HEK293 (cell line): ENCODE results near the gene SLC38A9.

Experiments
- CTCF ChIA-PET: fragments of 350-600 bp; formaldehyde crosslinking; extraction: SDS; loops from one replicate; lab custom pipeline; 2021; ENCODE audit warnings: antibody characterized with exemption; lab: Yijun Ruan, JAX
- POLR2A ChIA-PET: fragments of 300-600 bp; formaldehyde crosslinking; extraction: SDS; loops from one replicate; lab custom pipeline; 2020; ENCODE audit warnings: antibody characterized with exemption, inconsistent platforms; lab: Yijun Ruan, JAX
- H3K27ac ChIP-seq: fragments of 200-500 bp; sonication (Bioruptor generic); 2 replicates; pipeline ENCODE4 v1.5.1; 2014; ENCODE audit warnings: low read depth, low read length, control low read depth, inconsistent platforms; ENCODE audit errors: extremely low read depth
- H3K36me3 ChIP-seq, 2 experiments: fragments of 200-500 bp in 1 of 2; sonication (Bioruptor generic) in 1 of 2; 1 replicate in 1 of 2; 2 replicates in 1 of 2; pipeline ENCODE4 v1.5.1; 2014 to 2017; ENCODE audit warnings: inconsistent platforms in 2 of 2, low read length in 2 of 2; ENCODE audit not compliant: control insufficient read depth in 2 of 2, insufficient read depth in 1 of 2
- H3K4me1 ChIP-seq: fragments of 200-500 bp; sonication (Bioruptor generic); 2 replicates; pipeline ENCODE4 v1.5.1; 2014; ENCODE audit warnings: mild to moderate bottlenecking, low read length, inconsistent platforms; ENCODE audit not compliant: control insufficient read depth, insufficient read depth
- H3K4me3 ChIP-seq: 2 replicates; pipeline ENCODE4 v1.5.1; 2011; ENCODE audit warnings: low read depth, mild to moderate bottlenecking, control low read depth, low read length, moderate library complexity
- H3K9me3 ChIP-seq: fragments of 200-500 bp; sonication (Bioruptor generic); 2 replicates; pipeline ENCODE4 v1.5.1; 2014; ENCODE audit warnings: low read depth, low read length, inconsistent platforms; ENCODE audit not compliant: control insufficient read depth, insufficient read depth
- GLIS1 ChIP-seq: fragments of 450-650 bp; formaldehyde crosslinking; IDR thresholded peaks from 2 replicates; pipeline ENCODE4 v1.5.1; 2016; ENCODE audit warnings: missing biosample characterization, missing genetic modification characterization
- MYNN ChIP-seq: fragments of 450-650 bp; formaldehyde crosslinking; IDR thresholded peaks from 2 replicates; pipeline ENCODE4 v1.5.1; 2016; ENCODE audit warnings: missing biosample characterization, missing genetic modification characterization, borderline replicate concordance
- OSR2 ChIP-seq: fragments of 450-650 bp; formaldehyde crosslinking; IDR thresholded peaks from 2 replicates; pipeline ENCODE4 v1.5.1; 2016; ENCODE audit warnings: missing biosample characterization, missing genetic modification characterization
- SCRT1 ChIP-seq: fragments of 450-650 bp; formaldehyde crosslinking; IDR thresholded peaks from 2 replicates; pipeline ENCODE4 v1.5.1; 2016; ENCODE audit warnings: missing biosample characterization, missing genetic modification characterization, borderline replicate concordance
- SP7 ChIP-seq: fragments of 450-650 bp; formaldehyde crosslinking; IDR thresholded peaks from 2 replicates; pipeline ENCODE4 v1.5.1; 2016; ENCODE audit warnings: missing biosample characterization, missing genetic modification characterization
- ZBTB21 ChIP-seq: fragments of 450-650 bp; formaldehyde crosslinking; IDR thresholded peaks from 2 replicates; pipeline ENCODE4 v1.5.1; 2017; ENCODE audit warnings: missing biosample characterization, missing genetic modification characterization
- ZBTB6 ChIP-seq: fragments of 450-650 bp; formaldehyde crosslinking; IDR thresholded peaks from 2 replicates; pipeline ENCODE4 v1.5.1; 2017; ENCODE audit warnings: missing biosample characterization, missing genetic modification characterization
- ZNF132 ChIP-seq: fragments of 450-650 bp; formaldehyde crosslinking; IDR thresholded peaks from 2 replicates; pipeline ENCODE4 v1.5.1; 2017; ENCODE audit warnings: missing biosample characterization, missing genetic modification characterization, borderline replicate concordance
- ZNF133 ChIP-seq: fragments of 450-650 bp; formaldehyde crosslinking; IDR thresholded peaks from 2 replicates; pipeline ENCODE4 v1.5.1; 2016; ENCODE audit warnings: missing biosample characterization, missing genetic modification characterization
- ZNF138 ChIP-seq: fragments of 450-650 bp; formaldehyde crosslinking; IDR thresholded peaks from 2 replicates; pipeline ENCODE4 v1.5.1; 2016; ENCODE audit warnings: missing biosample characterization, missing genetic modification characterization, borderline replicate concordance
- ZNF174 ChIP-seq: fragments of 450-650 bp; formaldehyde crosslinking; IDR thresholded peaks from 2 replicates; pipeline ENCODE4 v1.5.0; 2017; ENCODE audit warnings: missing biosample characterization, mild to moderate bottlenecking, missing genetic modification characterization
- ZNF24 ChIP-seq: fragments of 450-650 bp; formaldehyde crosslinking; IDR thresholded peaks from 2 replicates; pipeline ENCODE4 v1.5.1; 2016; ENCODE audit warnings: missing biosample characterization, missing genetic modification characterization
- ZNF362 ChIP-seq: fragments of 450-650 bp; formaldehyde crosslinking; IDR thresholded peaks from 2 replicates; pipeline ENCODE4 v1.5.1; 2016; ENCODE audit warnings: missing biosample characterization, missing genetic modification characterization
- ZNF426 ChIP-seq: fragments of 450-650 bp; formaldehyde crosslinking; IDR thresholded peaks from 2 replicates; pipeline ENCODE4 v1.5.1; 2017; ENCODE audit warnings: missing biosample characterization, missing genetic modification characterization, mild to moderate bottlenecking, inconsistent platforms, moderate library complexity
- ZNF510 ChIP-seq: fragments of 450-650 bp; formaldehyde crosslinking; IDR thresholded peaks from 2 replicates; pipeline ENCODE4 v1.5.1; 2018; ENCODE audit warnings: mild to moderate bottlenecking, missing genetic modification characterization, missing biosample characterization; ENCODE audit not compliant: insufficient replicate concordance
- ZNF521 ChIP-seq: fragments of 450-650 bp; formaldehyde crosslinking; IDR thresholded peaks from 2 replicates; pipeline ENCODE4 v1.5.1; 2017; ENCODE audit warnings: missing biosample characterization, mild to moderate bottlenecking, missing genetic modification characterization
- ZNF621 ChIP-seq: fragments of 450-650 bp; formaldehyde crosslinking; IDR thresholded peaks from 2 replicates; pipeline ENCODE4 v1.5.1; 2017; ENCODE audit warnings: missing biosample characterization, missing genetic modification characterization
- ZSCAN30 ChIP-seq: fragments of 450-650 bp; IDR thresholded peaks from 2 replicates; pipeline ENCODE4 v1.5.1; 2018; ENCODE audit warnings: missing biosample characterization, mild to moderate bottlenecking, missing genetic modification characterization, moderate library complexity
- ZSCAN5A ChIP-seq: fragments of 450-650 bp; formaldehyde crosslinking; IDR thresholded peaks from 2 replicates; pipeline ENCODE4 v1.5.1; 2016; ENCODE audit warnings: missing biosample characterization, missing genetic modification characterization
- TF ChIP-seq, protein P1 (sequence below): fragments of 450-650 bp; formaldehyde crosslinking; IDR thresholded peaks from 2 replicates; pipeline ENCODE4 v1.5.1; 2016; ENCODE audit warnings: missing biosample characterization, missing genetic modification characterization
- TF ChIP-seq, protein P2 (sequence below): fragments of 450-650 bp; formaldehyde crosslinking; IDR thresholded peaks from 2 replicates; pipeline ENCODE4; 2016; ENCODE audit warnings: missing biosample characterization, missing genetic modification characterization
- TF ChIP-seq, protein P3 (sequence below): fragments of 450-650 bp; formaldehyde crosslinking; IDR thresholded peaks from 2 replicates; pipeline ENCODE4 v1.5.1; 2016; ENCODE audit warnings: missing biosample characterization, missing genetic modification characterization
- TF ChIP-seq, protein P4 (sequence below): fragments of 450-650 bp; formaldehyde crosslinking; IDR thresholded peaks from 2 replicates; pipeline ENCODE4 v1.5.1; 2017; ENCODE audit warnings: missing biosample characterization, missing genetic modification characterization
- TF ChIP-seq, protein P5 (sequence below): fragments of 450-650 bp; formaldehyde crosslinking; IDR thresholded peaks from 2 replicates; pipeline ENCODE4 v1.5.1; 2016; ENCODE audit warnings: missing biosample characterization, missing genetic modification characterization

SLC38A9 gene

DNA sequence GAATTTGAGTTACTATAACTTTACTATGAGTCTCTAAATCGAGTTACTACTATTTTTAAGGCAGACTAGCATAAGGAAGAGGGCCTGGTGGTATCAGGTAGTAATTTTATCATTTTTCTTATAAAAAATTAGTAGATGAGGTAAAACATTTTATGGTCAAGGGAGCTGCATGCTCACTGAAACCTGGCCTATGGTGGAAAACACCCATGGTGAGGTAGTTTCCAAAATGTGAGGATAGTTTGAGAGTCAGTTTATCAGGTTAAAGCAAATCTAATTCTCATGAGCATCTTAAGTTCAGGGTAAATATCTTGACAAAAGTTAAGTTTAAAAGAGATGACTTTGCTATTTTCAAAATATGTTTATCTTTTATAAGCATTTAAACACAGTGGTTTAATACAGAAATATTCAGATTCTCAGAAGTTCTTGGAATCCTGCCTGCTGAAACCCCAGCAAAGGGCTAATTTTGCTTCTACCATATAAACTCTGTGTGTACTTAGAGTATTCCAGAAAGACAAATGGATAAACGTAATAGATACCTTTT lies 35.7 kb upstream of the SLC38A9 start:
- CTCF ChIA-PET, result no interaction called here
- Histone ChIP-seq H3K4me3 (no peak overlapping the region), H3K36me3 (no peaks in the 10 kb centered on the region)
- TF ChIP-seq, protein P1, sequence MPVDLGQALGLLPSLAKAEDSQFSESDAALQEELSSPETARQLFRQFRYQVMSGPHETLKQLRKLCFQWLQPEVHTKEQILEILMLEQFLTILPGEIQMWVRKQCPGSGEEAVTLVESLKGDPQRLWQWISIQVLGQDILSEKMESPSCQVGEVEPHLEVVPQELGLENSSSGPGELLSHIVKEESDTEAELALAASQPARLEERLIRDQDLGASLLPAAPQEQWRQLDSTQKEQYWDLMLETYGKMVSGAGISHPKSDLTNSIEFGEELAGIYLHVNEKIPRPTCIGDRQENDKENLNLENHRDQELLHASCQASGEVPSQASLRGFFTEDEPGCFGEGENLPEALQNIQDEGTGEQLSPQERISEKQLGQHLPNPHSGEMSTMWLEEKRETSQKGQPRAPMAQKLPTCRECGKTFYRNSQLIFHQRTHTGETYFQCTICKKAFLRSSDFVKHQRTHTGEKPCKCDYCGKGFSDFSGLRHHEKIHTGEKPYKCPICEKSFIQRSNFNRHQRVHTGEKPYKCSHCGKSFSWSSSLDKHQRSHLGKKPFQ, result no peak
- TF ChIP-seq ZSCAN30, result no peak
- no peak for TF ChIP-seq ZNF24 (tag by site-specific recombination)
- TF ChIP-seq SCRT1 (tag by site-specific recombination), result no peak
- TF ChIP-seq, protein P2, sequence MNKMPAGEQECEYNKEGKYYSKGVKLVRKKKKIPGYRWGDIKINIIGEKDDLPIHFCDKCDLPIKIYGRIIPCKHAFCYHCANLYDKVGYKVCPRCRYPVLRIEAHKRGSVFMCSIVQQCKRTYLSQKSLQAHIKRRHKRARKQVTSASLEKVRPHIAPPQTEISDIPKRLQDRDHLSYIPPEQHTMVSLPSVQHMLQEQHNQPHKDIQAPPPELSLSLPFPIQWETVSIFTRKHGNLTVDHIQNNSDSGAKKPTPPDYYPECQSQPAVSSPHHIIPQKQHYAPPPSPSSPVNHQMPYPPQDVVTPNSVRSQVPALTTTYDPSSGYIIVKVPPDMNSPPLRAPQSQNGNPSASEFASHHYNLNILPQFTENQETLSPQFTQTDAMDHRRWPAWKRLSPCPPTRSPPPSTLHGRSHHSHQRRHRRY (tag by site-specific recombination), result no peak
- TF ChIP-seq ZNF521, result no peak
- TF ChIP-seq ZBTB6 (tag by site-specific recombination), result no peak
- no peak for TF ChIP-seq GLIS1 (tag by site-specific recombination)
- TF ChIP-seq ZNF426 (tag by site-specific recombination), result no peak
- no peak for TF ChIP-seq OSR2 (tag by site-specific recombination)
- no peak for TF ChIP-seq ZNF132
- no peak for TF ChIP-seq ZNF621
- no peak for TF ChIP-seq MYNN (tag by site-specific recombination)
- no peak for TF ChIP-seq ZNF174 (tag by site-specific recombination)
- TF ChIP-seq, protein P3, sequence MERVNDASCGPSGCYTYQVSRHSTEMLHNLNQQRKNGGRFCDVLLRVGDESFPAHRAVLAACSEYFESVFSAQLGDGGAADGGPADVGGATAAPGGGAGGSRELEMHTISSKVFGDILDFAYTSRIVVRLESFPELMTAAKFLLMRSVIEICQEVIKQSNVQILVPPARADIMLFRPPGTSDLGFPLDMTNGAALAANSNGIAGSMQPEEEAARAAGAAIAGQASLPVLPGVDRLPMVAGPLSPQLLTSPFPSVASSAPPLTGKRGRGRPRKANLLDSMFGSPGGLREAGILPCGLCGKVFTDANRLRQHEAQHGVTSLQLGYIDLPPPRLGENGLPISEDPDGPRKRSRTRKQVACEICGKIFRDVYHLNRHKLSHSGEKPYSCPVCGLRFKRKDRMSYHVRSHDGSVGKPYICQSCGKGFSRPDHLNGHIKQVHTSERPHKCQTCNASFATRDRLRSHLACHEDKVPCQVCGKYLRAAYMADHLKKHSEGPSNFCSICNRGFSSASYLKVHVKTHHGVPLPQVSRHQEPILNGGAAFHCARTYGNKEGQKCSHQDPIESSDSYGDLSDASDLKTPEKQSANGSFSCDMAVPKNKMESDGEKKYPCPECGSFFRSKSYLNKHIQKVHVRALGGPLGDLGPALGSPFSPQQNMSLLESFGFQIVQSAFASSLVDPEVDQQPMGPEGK (tag by site-specific recombination), result no peak
- TF ChIP-seq, protein P4, sequence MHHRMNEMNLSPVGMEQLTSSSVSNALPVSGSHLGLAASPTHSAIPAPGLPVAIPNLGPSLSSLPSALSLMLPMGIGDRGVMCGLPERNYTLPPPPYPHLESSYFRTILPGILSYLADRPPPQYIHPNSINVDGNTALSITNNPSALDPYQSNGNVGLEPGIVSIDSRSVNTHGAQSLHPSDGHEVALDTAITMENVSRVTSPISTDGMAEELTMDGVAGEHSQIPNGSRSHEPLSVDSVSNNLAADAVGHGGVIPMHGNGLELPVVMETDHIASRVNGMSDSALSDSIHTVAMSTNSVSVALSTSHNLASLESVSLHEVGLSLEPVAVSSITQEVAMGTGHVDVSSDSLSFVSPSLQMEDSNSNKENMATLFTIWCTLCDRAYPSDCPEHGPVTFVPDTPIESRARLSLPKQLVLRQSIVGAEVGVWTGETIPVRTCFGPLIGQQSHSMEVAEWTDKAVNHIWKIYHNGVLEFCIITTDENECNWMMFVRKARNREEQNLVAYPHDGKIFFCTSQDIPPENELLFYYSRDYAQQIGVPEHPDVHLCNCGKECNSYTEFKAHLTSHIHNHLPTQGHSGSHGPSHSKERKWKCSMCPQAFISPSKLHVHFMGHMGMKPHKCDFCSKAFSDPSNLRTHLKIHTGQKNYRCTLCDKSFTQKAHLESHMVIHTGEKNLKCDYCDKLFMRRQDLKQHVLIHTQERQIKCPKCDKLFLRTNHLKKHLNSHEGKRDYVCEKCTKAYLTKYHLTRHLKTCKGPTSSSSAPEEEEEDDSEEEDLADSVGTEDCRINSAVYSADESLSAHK (tag by site-specific recombination), result no peak
- TF ChIP-seq, all 188 proteins: peak for 0
- POLR2A ChIA-PET, result no interaction called here
- H3K4me1 ChIP-seq, result no peaks in the 10 kb centered on the region
- H3K27ac ChIP-seq, result no peak overlapping the region
- H3K9me3 ChIP-seq, result no peaks in the 10 kb centered on the region

GRCh38 chr5:55742778-55743177 lies 30.7 kb upstream of the SLC38A9 start:
- H3K36me3 ChIP-seq, result no peaks in the 10 kb centered on the region
- POLR2A ChIA-PET, result no interaction called here
- no peak overlapping the region for H3K4me3 ChIP-seq
- CTCF ChIA-PET, result no interaction called here
- H3K4me1 ChIP-seq, result no peaks in the 10 kb centered on the region
- no peak overlapping the region for H3K27ac ChIP-seq
- no peaks in the 10 kb centered on the region for H3K9me3 ChIP-seq
- TF ChIP-seq ZSCAN5A (tag by site-specific recombination), result no peak
- no peak for TF ChIP-seq ZNF362 (tag by site-specific recombination)
- TF ChIP-seq, protein P5, sequence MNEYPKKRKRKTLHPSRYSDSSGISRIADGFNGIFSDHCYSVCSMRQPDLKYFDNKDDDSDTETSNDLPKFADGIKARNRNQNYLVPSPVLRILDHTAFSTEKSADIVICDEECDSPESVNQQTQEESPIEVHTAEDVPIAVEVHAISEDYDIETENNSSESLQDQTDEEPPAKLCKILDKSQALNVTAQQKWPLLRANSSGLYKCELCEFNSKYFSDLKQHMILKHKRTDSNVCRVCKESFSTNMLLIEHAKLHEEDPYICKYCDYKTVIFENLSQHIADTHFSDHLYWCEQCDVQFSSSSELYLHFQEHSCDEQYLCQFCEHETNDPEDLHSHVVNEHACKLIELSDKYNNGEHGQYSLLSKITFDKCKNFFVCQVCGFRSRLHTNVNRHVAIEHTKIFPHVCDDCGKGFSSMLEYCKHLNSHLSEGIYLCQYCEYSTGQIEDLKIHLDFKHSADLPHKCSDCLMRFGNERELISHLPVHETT (tag by site-specific recombination), result no peak
- no peak for TF ChIP-seq ZNF510 (tag by site-specific recombination)
- TF ChIP-seq SP7 (tag by site-specific recombination), result no peak
- no peak for TF ChIP-seq ZNF138
- no peak for TF ChIP-seq ZBTB21 (tag by site-specific recombination)
- TF ChIP-seq ZNF133 (tag by site-specific recombination), result no peak
